ENCODE results near the gene AMN1.
A peak's percentile ranks its signal among the peaks of the same experiment; 100 is the strongest.

AMN1 gene

GRCh38 chr12:31627456-31628054 lies 101.3 kb downstream of the AMN1 start:
- no peak overlapping the region for H3K27ac ChIP-seq (ENCODE audit: low read depth, low read length, poor library complexity, severe bottlenecking)
- H3K4me2 ChIP-seq (ENCODE audit: low read length): no peak overlapping the region
- H3K27me3 ChIP-seq (ENCODE audit: insufficient read depth, low read length): no peaks in the 10 kb centered on the region
- H3K9me3 ChIP-seq (ENCODE audit: low read length): no peaks in the 10 kb centered on the region
- no peaks in the 10 kb centered on the region for H3K79me2 ChIP-seq (ENCODE audit: insufficient read depth, low read length)
- no peaks in the 10 kb centered on the region for H3F3A ChIP-seq (ENCODE audit: insufficient read depth, low read length)
- no peaks in the 10 kb centered on the region for H3K9me2 ChIP-seq (ENCODE audit: low read depth, low read length)
- no peak overlapping the region for H3K9ac ChIP-seq (ENCODE audit: low read length)
- no peaks in the 10 kb centered on the region for H4K20me1 ChIP-seq (ENCODE audit: insufficient read depth, low read length)
- H2AFZ ChIP-seq (ENCODE audit: low read length): no peak overlapping the region
- H3K4me1 ChIP-seq (ENCODE audit: insufficient read depth, low read length, severe bottlenecking): peaks cover 24% of the 10 kb centered on the region
- TF ChIP-seq EZH2 (IDR thresholded peaks at IDR 0.05; ENCODE audit: borderline replicate concordance, low read length) (no peak), CTCF (IDR thresholded peaks at IDR 0.05; ENCODE audit: low read length) (no peak)
- no peak overlapping the region for H3K4me3 ChIP-seq (ENCODE audit: low read depth, low read length, poor library complexity, severe bottlenecking)
- H3K36me3 ChIP-seq (ENCODE audit: insufficient read depth, low read length): no peaks in the 10 kb centered on the region; the same call in 1 of the 2 replicates

DNA sequence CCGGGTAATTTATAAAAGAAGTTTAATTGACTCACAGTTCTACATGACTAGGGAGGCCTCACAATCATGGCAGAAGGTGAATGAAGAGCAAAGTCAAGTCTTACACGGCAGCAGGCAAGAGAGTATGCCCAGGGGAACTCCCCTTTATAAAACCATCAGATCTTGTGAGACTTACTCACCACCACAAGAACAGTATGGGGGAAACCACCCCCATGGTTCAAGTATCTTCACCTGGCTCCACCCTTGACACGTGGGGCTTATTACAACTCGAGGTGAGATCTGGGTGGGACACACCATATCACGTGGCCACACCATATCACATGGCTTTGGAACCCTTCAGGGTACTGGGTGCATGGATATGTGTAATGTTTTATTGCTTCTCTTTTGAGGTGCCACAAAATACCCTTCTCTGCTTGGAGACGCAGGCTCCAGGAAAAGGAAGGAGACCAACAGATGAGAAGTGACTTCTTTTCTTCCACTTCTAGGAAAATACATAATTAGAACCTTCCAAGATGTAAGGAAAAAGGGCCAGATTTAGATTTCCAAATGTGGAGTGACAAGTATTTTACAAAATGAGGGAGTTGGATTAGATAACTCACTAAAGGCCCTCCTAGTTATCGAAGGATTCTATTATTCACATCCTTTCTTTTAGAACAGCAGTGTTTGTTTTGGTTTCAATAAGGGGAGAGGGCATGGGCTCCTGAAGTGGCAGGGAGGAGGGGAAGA lies 102.4 kb downstream of the AMN1 start:
- Histone ChIP-seq H4K20me1 (ENCODE audit: insufficient read depth, low read length) (no peaks in the 10 kb centered on the region), H3K9me2 (ENCODE audit: low read depth, low read length) (no peaks in the 10 kb centered on the region), H3K9me3 (ENCODE audit: low read length) (no peaks in the 10 kb centered on the region), H3K4me3 (ENCODE audit: low read depth, low read length, poor library complexity, severe bottlenecking) (no peak overlapping the region), H3K4me2 (ENCODE audit: low read length) (no peak overlapping the region), H2AFZ (ENCODE audit: low read length) (no peak overlapping the region), H3K4me1 (ENCODE audit: insufficient read depth, low read length, severe bottlenecking) (peaks cover 22% of the 10 kb centered on the region), H3K9ac (ENCODE audit: low read length) (no peak overlapping the region), H3K27me3 (ENCODE audit: insufficient read depth, low read length) (no peaks in the 10 kb centered on the region), H3K36me3 (ENCODE audit: insufficient read depth, low read length) (no peaks in the 10 kb centered on the region; the same call in 1 of the 2 replicates), H3K79me2 (ENCODE audit: insufficient read depth, low read length) (no peaks in the 10 kb centered on the region), H3K27ac (ENCODE audit: low read depth, low read length, poor library complexity, severe bottlenecking) (no peak overlapping the region), H3F3A (ENCODE audit: insufficient read depth, low read length) (no peaks in the 10 kb centered on the region)
- TF ChIP-seq CTCF (IDR thresholded peaks at IDR 0.05; ENCODE audit: low read length) (no peak), EZH2 (IDR thresholded peaks at IDR 0.05; ENCODE audit: borderline replicate concordance, low read length) (no peak)

DNA sequence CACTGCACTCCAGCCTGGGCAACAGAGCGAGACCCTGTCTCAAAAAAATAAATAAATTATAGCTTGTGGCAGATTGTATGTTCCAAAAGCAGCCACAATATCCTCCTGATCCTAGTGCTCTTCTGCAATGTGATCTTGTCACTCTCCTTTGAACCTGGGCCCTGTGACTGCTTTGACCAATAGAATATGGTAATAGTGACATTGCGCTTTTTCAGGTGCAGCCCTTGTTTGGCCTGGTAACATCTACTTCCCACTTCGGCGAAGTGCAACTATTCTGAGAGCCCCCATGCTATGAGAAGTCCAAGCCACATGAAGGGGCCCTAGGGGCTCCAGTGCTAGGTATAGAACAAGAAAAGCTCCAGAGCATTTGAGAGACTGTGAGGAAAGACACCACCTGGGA lies 106.8 kb downstream of the AMN1 start:
- H3K27me3 ChIP-seq (ENCODE audit: insufficient read depth, low read length): no peaks in the 10 kb centered on the region
- no peak overlapping the region for H3K9ac ChIP-seq (ENCODE audit: low read length)
- H3K9me2 ChIP-seq (ENCODE audit: low read depth, low read length): no peaks in the 10 kb centered on the region
- peaks cover 11% of the 10 kb centered on the region for H3K4me1 ChIP-seq (ENCODE audit: insufficient read depth, low read length, severe bottlenecking)
- no peak overlapping the region for H3K4me3 ChIP-seq (ENCODE audit: low read depth, low read length, poor library complexity, severe bottlenecking)
- H3K4me2 ChIP-seq (ENCODE audit: low read length): no peak overlapping the region
- no peaks in the 10 kb centered on the region; the same call in 1 of the 2 replicates for H3K36me3 ChIP-seq (ENCODE audit: insufficient read depth, low read length)
- H3K79me2 ChIP-seq (ENCODE audit: insufficient read depth, low read length): no peaks in the 10 kb centered on the region
- H3K9me3 ChIP-seq (ENCODE audit: low read length): no peaks in the 10 kb centered on the region
- H4K20me1 ChIP-seq (ENCODE audit: insufficient read depth, low read length): no peaks in the 10 kb centered on the region
- no peaks in the 10 kb centered on the region for H3F3A ChIP-seq (ENCODE audit: insufficient read depth, low read length)
- TF ChIP-seq CTCF (IDR thresholded peaks at IDR 0.05; ENCODE audit: low read length) (no peak), EZH2 (IDR thresholded peaks at IDR 0.05; ENCODE audit: borderline replicate concordance, low read length) (no peak)
- H2AFZ ChIP-seq (ENCODE audit: low read length): peak overlapping the region; percentile 96; the same call in 1 of the 2 replicates
- peak overlapping the region; percentile 44 for H3K27ac ChIP-seq (ENCODE audit: low read depth, low read length, poor library complexity, severe bottlenecking)

All from OCI-LY1 (cell line).